HepG2 (cell line): ENCODE data around the gene FAM219A. TPM values are rescaled to one million over a fixed set of nuclear protein-coding genes. Genes with fewer than 3 reads are reported as not detected.

Experiments used
- ATAC-seq: fragments of 200-7000 bp; cut with Tn5 transposase; 3 replicates; pipeline ENCODE4 v1.9.1; 2020; ENCODE audit warnings: mild to moderate bottlenecking, moderate library complexity
- BruUV-seq: library from RNA; stranded (reverse); fragments of 400-500 nt; replicated peaks from 2 replicates; lab custom pipeline; 2021; lab: Mats Ljungman, UMichigan
- CTCF ChIA-PET: fragments of 300-600 bp; formaldehyde crosslinking; extraction: SDS; loops from one replicate; lab custom pipeline; 2021; ENCODE audit warnings: low total read pairs, inconsistent platforms, low intra/inter-chr PET ratio; lab: Yijun Ruan, JAX
- POLR2A ChIA-PET: fragments of 350-600 bp; sonication (Branson Sonifier 250); formaldehyde crosslinking; loops from one replicate; lab custom pipeline; 2020; ENCODE audit warnings: antibody characterized with exemption, inconsistent platforms; lab: Yijun Ruan, JAX
- DNase-seq: peaks from one replicate; pipeline ENCODE4 v3.0.0-alpha.2; 2015; ENCODE audit warnings: low spot score
- FAIRE-seq: peaks from 3 replicates; lab custom pipeline; 2011; peaks lifted over from hg19 to GRCh38; lab: Jason Lieb, UNC
- H2AFZ ChIP-seq: one replicate; pipeline ENCODE4 v1.6.1; 2011; ENCODE audit warnings: low read length, inconsistent platforms
- H3K27ac ChIP-seq: fragments of 300-600 bp; 3 replicates; pipeline ENCODE4 v1.8.0; 2011; ENCODE audit warnings: mixed run types, mild to moderate bottlenecking, mixed read lengths, low read length, inconsistent platforms; ENCODE audit not compliant: insufficient read depth; ENCODE audit errors: extremely low read length
- H3K27me3 ChIP-seq, 2 experiments: fragments of 200-600 bp in 1 of 2; 2 replicates in 1 of 2; 3 replicates in 1 of 2; pipeline versions ENCODE4 v1.6.0 to v1.8.0; 2011; ENCODE audit warnings: low read length in 2 of 2, mild to moderate bottlenecking in 2 of 2, moderate library complexity in 2 of 2, inconsistent platforms in 1 of 2; ENCODE audit not compliant: insufficient read depth in 2 of 2, control insufficient read depth in 1 of 2
- H3K36me3 ChIP-seq, 2 experiments: fragments of 200-600 bp in 1 of 2; replicated peaks in 1 of 2; 2 replicates in 1 of 2; 3 replicates in 1 of 2; pipeline versions ENCODE4 v1.5.1 to v1.8.0; 2011; ENCODE audit warnings: low read length in 2 of 2, inconsistent platforms in 1 of 2; ENCODE audit not compliant: insufficient read depth in 2 of 2, control insufficient read depth in 1 of 2
- H3K4me1 ChIP-seq: 2 replicates; pipeline ENCODE4 v1.5.1; 2012; ENCODE audit warnings: low read length, inconsistent platforms; ENCODE audit not compliant: insufficient read depth
- H3K4me2 ChIP-seq: 2 replicates; pipeline ENCODE4 v1.6.0; 2011; ENCODE audit warnings: low read depth, low read length, inconsistent platforms
- H3K4me3 ChIP-seq, 3 experiments: fragments of 200-600 bp in 1 of 3; sonication (generic), shearing (Covaris generic) in 1 of 3; replicated peaks in 1 of 3; 2 replicates each; pipeline ENCODE4 v1.5.1; 2011 to 2016; ENCODE audit warnings: low read length in 3 of 3, inconsistent platforms in 2 of 3, low read depth in 2 of 3, mild to moderate bottlenecking in 2 of 3, control low read depth in 1 of 3, mixed read lengths in 1 of 3; ENCODE audit not compliant: insufficient read depth in 1 of 3
- H3K79me2 ChIP-seq: one replicate; pipeline ENCODE4 v1.6.1; 2011; ENCODE audit warnings: low read length, inconsistent platforms; ENCODE audit not compliant: insufficient read depth
- H3K9ac ChIP-seq: 2 replicates; pipeline ENCODE4 v1.6.0; 2011; ENCODE audit warnings: mild to moderate bottlenecking, low read depth, low read length, inconsistent platforms; ENCODE audit not compliant: insufficient read depth
- H3K9me3 ChIP-seq: 2 replicates; pipeline ENCODE4 v1.5.1; 2012; ENCODE audit warnings: mild to moderate bottlenecking, low read length
- H4K20me1 ChIP-seq: 2 replicates; pipeline ENCODE4 v1.6.0; 2011; ENCODE audit warnings: inconsistent platforms, mild to moderate bottlenecking, low read length, moderate library complexity; ENCODE audit not compliant: insufficient read depth
- AGO2 ChIP-seq: fragments of 200-400 bp; formaldehyde crosslinking; optimal IDR thresholded peaks from 2 replicates; pipeline ENCODE3; 2017; ENCODE audit warnings: mild to moderate bottlenecking, low read depth, low read length, moderate library complexity
- CBFB ChIP-seq: sonication (generic); formaldehyde crosslinking; IDR thresholded peaks from 2 replicates; pipeline ENCODE4 v1.4.0; 2020; ENCODE audit warnings: missing genetic modification reagents
- GABPB1 ChIP-seq: IDR thresholded peaks from 2 replicates; pipeline ENCODE4 v1.6.1; 2016; ENCODE audit warnings: mild to moderate bottlenecking, missing genetic modification reagents, moderate library complexity, missing compliant biosample characterization
- HES4 ChIP-seq: sonication (generic); formaldehyde crosslinking; IDR thresholded peaks from 2 replicates; pipeline ENCODE4 v1.9.0; 2021; ENCODE audit warnings: mild to moderate bottlenecking, missing genetic modification reagents, borderline replicate concordance
- HOXA3 ChIP-seq: sonication (generic); formaldehyde crosslinking; IDR thresholded peaks from 2 replicates; pipeline ENCODE4 v1.5.0; 2020; ENCODE audit warnings: missing genetic modification reagents
- POLR2G ChIP-seq: fragments of 200-400 bp; formaldehyde crosslinking; IDR thresholded peaks from 2 replicates; pipeline ENCODE4 v1.6.1; 2018; ENCODE audit warnings: mild to moderate bottlenecking, low read depth, low read length, moderate library complexity
- RBFOX2 ChIP-seq: fragments of 200-400 bp; formaldehyde crosslinking; IDR thresholded peaks from 2 replicates; pipeline ENCODE4 v1.6.1; 2017; ENCODE audit warnings: low read depth, mild to moderate bottlenecking, low read length
- ZBTB38 ChIP-seq: sonication (generic); formaldehyde crosslinking; IDR thresholded peaks from 2 replicates; pipeline ENCODE4 v1.5.1; 2020; ENCODE audit warnings: mild to moderate bottlenecking, missing genetic modification reagents
- ZNF143 ChIP-seq: sonication (generic); formaldehyde crosslinking; IDR thresholded peaks from 2 replicates; pipeline ENCODE4 v1.4.0; 2020; ENCODE audit warnings: missing genetic modification reagents
- ZNF44 ChIP-seq: sonication (generic); formaldehyde crosslinking; IDR thresholded peaks from 2 replicates; pipeline ENCODE4 v1.5.1; 2020; ENCODE audit warnings: mild to moderate bottlenecking, missing genetic modification reagents
- ZNF850 ChIP-seq: sonication (generic); formaldehyde crosslinking; conservative IDR thresholded peaks from 2 replicates; pipeline ENCODE4 v1.9.0; 2021; ENCODE audit warnings: mild to moderate bottlenecking, missing genetic modification reagents
- WGBS: methylation state at CpG from one replicate; pipeline ENCODE4 v1.1.6; 2017; ENCODE audit warnings: low lambda C conversion rate; 5-methylcytosine and 5-hydroxymethylcytosine counted together
- in situ Hi-C: cut with HindIII; loops from 2 replicates; pipeline ENCODE4 v1.10.0; 2017; ENCODE audit warnings: low pct_unique_long_range_greater_than_20kb; ENCODE audit not compliant: extremely low pct_ligation_motif_present
- intact Hi-C: fragments of 100-400 bp; cut with micrococcal nuclease; formaldehyde crosslinking; loops from one replicate; pipeline ENCODE4 v1.10.0; 2022; ENCODE audit not compliant: unreplicated experiment
- polyA plus RNA-seq, 8 experiments: library from polyadenylated mRNA; depleted of rRNA in 3 of 8; stranded (reverse) in 7 of 8; unstranded in 1 of 8; fragments of >200 nt; fragmentation: Illumina TruSeq in 4 of 8; extraction: Trizol in 4 of 8; gene quantifications; 2 replicates each; pipeline versions ENCODE4 v1.2.1 to v1.2.3, GENCODE V29; 2011 to 2016; ENCODE audit warnings: low read depth in 4 of 8, missing spikeins in 1 of 8, mixed read lengths in 1 of 8; ENCODE audit not compliant: insufficient read depth in 1 of 8
- total RNA-seq, 5 experiments: library from RNA; depleted of rRNA; stranded (reverse); fragments of >200 nt; fragmentation: Illumina TruSeq; extraction: Trizol; gene quantifications; 2 replicates each; pipeline ENCODE4 v1.2.3, GENCODE V29; 2016; ENCODE audit warnings: low read depth in 1 of 5
- TF ChIP-seq, protein P1 (sequence below): sonication (generic); formaldehyde crosslinking; IDR thresholded peaks from 2 replicates; pipeline ENCODE4 v1.4.0; 2020; ENCODE audit warnings: missing genetic modification reagents

The FAM219A gene
- total and polyA plus RNA-seq, 2 of the 13 experiments (the other 11 are each of a cell fraction or from before 2014, with no cell fraction given): 3.9 to 6.4 TPM

- TF ChIP-seq POLR2G (no peak), ZNF143 (CRISPR knock-in tag) (no peak)
Observed at GRCh38 chr9:34373749-34374148, 84.6 kb downstream of the FAM219A start (continued).

GRCh38 chr9:34372467-34373011, 85.8 kb downstream of the FAM219A start:
- no peak overlapping the region for H3K4me3 ChIP-seq
- in situ Hi-C loops: no loop called here
- WGBS: 97% methylated on average over 22 of the region's 41 CpGs
- H2AFZ ChIP-seq: no peak overlapping the region
- no TSS peak for BruUV-seq
- peaks cover 25% of the 10 kb centered on the region for H3K4me1 ChIP-seq
- POLR2A ChIA-PET: interaction anchor here (9.2 kb wide), 1 partner anchor 37 kb away, joined by 162 read pairs; no protein-coding TSS in a partner anchor
- ATAC-seq (no peak), FAIRE-seq (no peak)
- peaks cover 6% of the 10 kb centered on the region; the same call in 1 of the 2 replicates for H3K9me3 ChIP-seq
- no peaks in the 10 kb centered on the region for H4K20me1 ChIP-seq
- H3K36me3 ChIP-seq: peaks cover 22 to 33% of the 10 kb centered on the region in 2 experiments
- peak overlapping the region; percentile 18 for H3K27ac ChIP-seq
- intact Hi-C loops: no loop called here
- TF ChIP-seq, protein P1, sequence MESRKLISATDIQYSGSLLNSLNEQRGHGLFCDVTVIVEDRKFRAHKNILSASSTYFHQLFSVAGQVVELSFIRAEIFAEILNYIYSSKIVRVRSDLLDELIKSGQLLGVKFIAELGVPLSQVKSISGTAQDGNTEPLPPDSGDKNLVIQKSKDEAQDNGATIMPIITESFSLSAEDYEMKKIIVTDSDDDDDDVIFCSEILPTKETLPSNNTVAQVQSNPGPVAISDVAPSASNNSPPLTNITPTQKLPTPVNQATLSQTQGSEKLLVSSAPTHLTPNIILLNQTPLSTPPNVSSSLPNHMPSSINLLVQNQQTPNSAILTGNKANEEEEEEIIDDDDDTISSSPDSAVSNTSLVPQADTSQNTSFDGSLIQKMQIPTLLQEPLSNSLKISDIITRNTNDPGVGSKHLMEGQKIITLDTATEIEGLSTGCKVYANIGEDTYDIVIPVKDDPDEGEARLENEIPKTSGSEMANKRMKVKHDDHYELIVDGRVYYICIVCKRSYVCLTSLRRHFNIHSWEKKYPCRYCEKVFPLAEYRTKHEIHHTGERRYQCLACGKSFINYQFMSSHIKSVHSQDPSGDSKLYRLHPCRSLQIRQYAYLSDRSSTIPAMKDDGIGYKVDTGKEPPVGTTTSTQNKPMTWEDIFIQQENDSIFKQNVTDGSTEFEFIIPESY (CRISPR knock-in tag): peak; percentile 92
- TF ChIP-seq ZBTB38 (CRISPR knock-in tag) (peak; percentile 55), ZNF44 (CRISPR knock-in tag) (no peak), GABPB1 (CRISPR knock-in tag) (no peak), HOXA3 (CRISPR knock-in tag) (peak; percentile 54), CBFB (CRISPR knock-in tag) (no peak), ZNF850 (no peak), RBFOX2 (peak; percentile 22; the same call in 1 of the 2 replicates), AGO2 (peak; percentile 7), HES4 (CRISPR knock-in tag) (no peak)
- TF ChIP-seq, all 625 proteins: peak for 5
- CTCF ChIA-PET: no interaction called here
- Histone ChIP-seq H3K4me2 (no peak overlapping the region), H3K9ac (no peak overlapping the region), H3K27me3 (no peaks in the 10 kb centered on the region; a peak in 1 of 5 replicates), H3K79me2 (peaks cover 22% of the 10 kb centered on the region)
- no peak for DNase-seq
